ENCODE data around the gene CRYGN.

CRYGN gene

GRCh38 chr7:151427705-151428377, 12.1 kb downstream of the CRYGN start:
- no peak for DNase-seq (ENCODE audit: extremely low read depth in 1 of 2, low read depth in 1 of 2)

GRCh38 chr7:151426904-151427704, 12.8 kb downstream of the CRYGN start:
- no peak for DNase-seq (ENCODE audit: extremely low read depth in 1 of 2, low read depth in 1 of 2)

GRCh38 chr7:151426441-151426903, 13.5 kb downstream of the CRYGN start:
- no peak for DNase-seq (ENCODE audit: extremely low read depth in 1 of 2, low read depth in 1 of 2)

DNA sequence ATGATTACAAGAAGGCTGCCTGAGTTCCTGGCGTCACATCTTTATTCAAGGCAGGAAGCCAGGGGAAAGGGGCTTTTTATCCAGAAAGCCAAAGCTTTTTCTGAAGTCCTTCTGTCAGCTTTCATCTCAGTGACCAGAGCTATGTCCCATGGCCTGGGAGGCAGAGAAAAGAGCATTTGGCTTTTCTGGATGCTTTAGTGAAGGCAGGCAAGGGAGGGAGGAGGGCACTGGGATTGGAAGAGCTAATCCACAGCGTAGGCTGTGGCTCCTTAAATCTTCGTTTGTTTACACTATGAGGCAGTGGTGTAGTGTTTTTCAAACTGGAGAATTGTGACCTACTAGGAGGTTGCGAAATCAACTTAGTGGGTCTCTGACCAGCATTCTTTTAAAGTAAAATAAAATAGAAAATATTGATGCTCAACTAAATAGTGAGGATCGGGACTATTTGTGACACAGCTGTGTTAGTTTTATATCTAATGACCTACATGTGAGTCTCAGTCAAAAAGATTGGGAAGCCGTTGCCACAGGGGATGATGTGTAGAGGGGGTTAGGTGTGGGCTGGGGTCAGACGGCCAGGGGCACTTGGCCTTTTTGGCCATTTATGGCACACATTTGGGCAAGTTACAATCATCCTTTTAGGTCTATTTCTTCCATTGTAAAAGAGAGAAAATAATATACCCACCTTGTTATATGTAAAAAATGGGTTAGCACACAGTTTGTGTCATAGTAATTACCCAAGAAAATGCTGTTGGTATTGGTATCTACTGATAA, 14.1 kb downstream of the CRYGN start:
- DNase-seq (ENCODE audit: extremely low read depth in 1 of 2, low read depth in 1 of 2) = no peak

DNA sequence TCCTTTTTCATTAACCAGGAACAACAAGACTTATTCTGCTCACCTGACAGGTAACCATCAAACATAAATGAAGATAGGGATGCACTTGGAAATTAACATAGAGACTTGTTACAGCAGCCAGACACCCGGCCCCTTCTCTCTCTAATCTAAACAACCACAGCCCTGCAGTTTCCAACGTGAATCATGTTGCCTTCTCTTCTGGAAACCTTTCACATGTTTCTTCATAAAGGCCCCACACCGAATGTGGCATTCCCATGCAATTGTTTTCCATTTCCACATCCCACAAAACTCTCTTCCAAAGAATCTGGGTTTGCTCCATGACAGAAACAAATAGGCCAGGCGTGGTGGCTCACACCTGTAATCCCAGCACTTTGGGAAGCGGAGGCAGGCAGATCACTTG, 15.1 kb downstream of the CRYGN start:
- no peak for DNase-seq (ENCODE audit: extremely low read depth in 1 of 2, low read depth in 1 of 2)

DNA sequence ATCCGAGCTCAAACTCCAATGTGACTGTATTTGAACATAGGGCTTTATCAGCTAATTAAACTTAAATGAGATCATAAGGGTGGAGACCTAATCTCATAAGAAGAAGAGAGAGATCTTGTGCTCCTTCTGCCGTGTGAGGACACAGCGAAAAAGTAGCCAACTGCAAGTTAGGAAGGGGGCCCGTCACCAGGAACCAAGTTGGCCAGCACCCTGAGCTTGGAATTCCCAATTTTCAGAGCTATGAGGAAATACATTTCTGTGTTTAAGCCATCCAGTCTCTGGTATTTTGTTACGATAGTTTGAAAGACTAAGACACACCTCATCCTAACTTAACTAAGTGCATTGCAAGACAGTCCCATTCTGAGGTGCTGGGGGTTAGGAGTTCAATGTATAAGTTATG, 16.0 kb downstream of the CRYGN start:
- no peak for DNase-seq (ENCODE audit: extremely low read depth in 1 of 2, low read depth in 1 of 2)

DNA sequence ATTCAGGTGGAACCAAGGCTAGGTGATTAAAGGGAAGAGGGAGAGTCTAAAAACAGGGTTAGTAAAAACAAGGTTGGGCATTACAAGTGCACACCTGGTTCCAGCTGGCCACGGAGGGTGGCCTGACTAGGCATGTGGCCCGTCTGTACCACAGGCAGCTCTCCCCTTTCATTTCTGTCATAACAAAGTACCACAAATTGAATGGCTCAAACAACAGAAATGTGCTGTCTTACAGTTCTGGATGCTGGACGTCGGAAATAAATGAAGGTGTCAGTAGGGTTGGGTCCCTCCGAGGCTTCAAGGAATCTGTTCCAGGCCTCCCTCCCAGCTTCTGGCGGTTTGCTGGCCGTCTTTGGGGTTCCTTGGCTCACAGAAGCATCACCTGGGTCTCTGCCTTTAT, 16.7 kb downstream of the CRYGN start:
- no peak for DNase-seq (ENCODE audit: extremely low read depth in 1 of 2, low read depth in 1 of 2)

DNA sequence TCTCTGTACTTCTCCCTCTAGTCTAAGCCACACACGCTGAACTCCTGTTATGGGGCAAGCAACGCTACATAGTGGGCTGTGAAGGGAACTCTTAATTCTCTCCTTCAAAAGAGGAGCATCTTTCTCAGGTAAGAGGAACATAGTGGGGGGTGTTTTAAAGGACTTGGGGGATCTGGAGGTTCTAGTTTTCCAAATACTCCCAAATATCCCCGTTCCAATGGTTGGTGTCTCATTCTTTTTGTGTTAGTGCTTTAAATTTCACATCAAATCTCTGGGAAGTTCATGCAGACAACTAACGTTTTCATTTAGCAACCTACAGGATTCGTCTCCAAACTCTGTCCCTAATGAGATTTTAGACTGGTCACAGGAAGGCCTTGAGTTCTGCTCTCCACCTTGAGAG, 17.7 kb downstream of the CRYGN start:
- no peak for DNase-seq (ENCODE audit: extremely low read depth in 1 of 2, low read depth in 1 of 2)

- DNase-seq (ENCODE audit: extremely low read depth in 1 of 2, low read depth in 1 of 2) = no peak
These were observed 19.8 kb downstream of the CRYGN start for GRCh38 chr7:151420144-151420543.

- no peak for DNase-seq (ENCODE audit: extremely low read depth in 1 of 2, low read depth in 1 of 2)
These were observed 23.0 kb downstream of the CRYGN start for GRCh38 chr7:151416941-151417315.

DNA sequence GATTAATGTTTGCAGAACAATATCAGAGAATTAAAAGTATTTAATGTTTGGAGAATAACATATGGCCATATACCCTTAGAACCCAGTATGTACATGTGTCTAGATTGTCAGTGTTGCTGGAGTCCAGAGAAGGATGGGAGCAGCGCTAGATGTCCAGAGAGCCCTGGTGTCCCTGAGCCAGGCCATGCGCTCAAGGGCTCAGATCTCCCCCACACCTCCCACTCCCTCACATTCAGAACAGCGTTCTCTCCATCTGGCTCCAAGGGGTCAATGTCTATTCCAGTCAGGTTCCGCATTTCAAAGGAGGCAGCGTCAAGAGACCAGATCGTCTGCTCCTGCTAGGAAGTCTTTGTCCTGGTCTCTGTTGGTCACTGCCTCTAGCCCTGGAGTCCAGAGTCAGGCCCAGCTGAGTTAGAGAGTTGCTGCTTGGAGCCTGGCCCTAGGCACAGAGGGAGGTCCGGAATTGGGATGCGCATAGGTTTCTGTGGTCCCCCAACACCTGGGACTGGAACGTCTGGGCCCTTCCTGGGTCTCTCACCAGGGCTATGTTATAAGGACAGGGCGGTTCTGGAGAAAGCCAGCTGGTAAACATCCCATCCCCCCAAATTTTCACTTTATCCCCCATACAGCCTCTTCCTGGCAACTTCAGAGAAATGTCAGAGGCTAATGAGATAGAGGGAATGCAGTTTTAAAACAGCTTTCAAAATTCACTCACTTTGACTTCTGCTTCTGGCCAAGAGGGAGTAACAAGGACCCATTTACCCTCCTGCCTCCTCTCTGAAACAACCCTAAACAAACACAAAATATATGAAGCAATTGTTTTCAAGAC, 23.6 kb downstream of the CRYGN start:
- DNase-seq (ENCODE audit: extremely low read depth in 1 of 2, low read depth in 1 of 2) = no peak

DNA sequence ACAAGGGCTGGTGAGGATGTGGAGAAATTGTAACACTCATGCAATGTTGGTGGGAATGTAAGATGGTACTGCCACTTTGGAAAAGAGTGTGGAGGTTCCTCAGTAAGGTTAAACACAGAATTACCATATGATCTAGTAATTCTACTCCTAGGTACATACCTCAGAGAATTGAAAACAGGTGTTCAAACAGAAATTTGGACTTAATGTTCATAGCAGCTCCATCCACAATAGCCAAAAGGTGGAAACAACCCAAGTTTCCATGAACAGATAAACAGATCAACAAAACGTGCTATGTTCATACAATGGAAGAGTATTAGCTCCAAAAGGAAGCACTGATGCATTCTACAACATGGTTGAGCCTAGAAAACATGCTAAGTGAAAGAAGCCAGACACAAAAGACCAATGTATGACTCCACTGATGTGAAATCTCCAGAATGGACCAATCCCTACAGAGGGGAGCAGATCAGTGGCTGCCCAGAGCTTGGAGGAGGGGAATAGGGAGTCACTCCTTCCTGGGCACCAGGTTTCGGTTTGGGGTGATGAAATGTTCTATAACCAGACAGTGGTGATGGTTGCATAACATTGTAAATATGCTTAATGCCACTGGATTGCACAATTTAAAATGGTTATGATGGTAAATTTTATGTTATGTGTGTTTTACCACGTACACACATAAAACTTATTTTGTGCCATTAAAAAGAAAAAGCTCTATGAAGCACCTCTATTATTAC, 24.4 kb downstream of the CRYGN start:
- DNase-seq (ENCODE audit: extremely low read depth in 1 of 2, low read depth in 1 of 2) = no peak

GRCh38 chr7:151413241-151413640, 26.7 kb downstream of the CRYGN start:
- no peak for DNase-seq (ENCODE audit: extremely low read depth in 1 of 2, low read depth in 1 of 2)

- no peak for DNase-seq (ENCODE audit: extremely low read depth in 1 of 2, low read depth in 1 of 2)
These were observed 27.6 kb downstream of the CRYGN start for GRCh38 chr7:151412318-151412717.

GRCh38 chr7:151411551-151411950, 28.4 kb downstream of the CRYGN start:
- DNase-seq (ENCODE audit: extremely low read depth in 1 of 2, low read depth in 1 of 2) = no peak

- DNase-seq (ENCODE audit: extremely low read depth in 1 of 2, low read depth in 1 of 2) = no peak
These were observed 29.2 kb downstream of the CRYGN start for GRCh38 chr7:151410405-151411390.

DNA sequence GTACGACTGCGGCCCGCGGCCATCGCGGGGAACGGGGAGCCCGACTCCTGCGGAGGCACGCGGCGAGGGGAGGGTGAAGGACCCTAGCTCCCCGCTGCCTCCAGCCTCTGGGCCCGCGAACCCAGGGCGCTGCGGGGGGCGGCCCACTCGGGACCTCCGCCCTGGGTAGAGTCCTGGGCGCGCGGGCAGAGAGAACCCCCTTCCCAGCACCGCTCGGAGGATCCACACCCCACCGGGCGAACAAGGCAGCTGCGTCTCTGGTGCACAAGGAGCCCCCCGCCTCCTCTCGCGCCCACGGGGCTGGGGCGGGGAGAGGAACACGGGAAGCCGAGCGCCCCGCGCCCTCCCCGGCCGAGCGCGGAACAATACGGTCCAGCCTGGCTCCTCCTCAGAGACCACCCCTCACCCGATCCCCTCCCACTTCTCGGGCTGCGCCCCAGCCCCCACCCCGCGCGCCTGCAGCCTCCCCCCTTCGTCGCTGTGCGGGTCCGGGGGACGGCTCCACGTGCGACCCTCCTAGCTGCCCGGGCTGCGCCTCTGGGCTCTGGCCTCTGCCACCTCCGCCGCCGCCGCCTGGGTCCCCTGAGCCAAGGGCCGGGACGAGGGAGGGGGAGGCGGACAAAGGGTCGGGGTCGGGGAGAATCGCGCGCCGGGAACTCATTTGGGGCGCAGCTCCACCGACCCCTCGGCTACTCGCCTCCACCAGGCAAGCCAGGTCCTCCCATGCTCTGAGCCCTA, 30.1 kb downstream of the CRYGN start, which contains the start of gene WDR86:
WDR86 (minus strand) TSS at position 372 of the 738 bp plus-strand sequence. CDS start 449 bp downstream, outside the sequence.
- DNase-seq (ENCODE audit: extremely low read depth in 1 of 2, low read depth in 1 of 2) = no peak
